Measurements from ENCODE around the gene PRR9.

DNA sequence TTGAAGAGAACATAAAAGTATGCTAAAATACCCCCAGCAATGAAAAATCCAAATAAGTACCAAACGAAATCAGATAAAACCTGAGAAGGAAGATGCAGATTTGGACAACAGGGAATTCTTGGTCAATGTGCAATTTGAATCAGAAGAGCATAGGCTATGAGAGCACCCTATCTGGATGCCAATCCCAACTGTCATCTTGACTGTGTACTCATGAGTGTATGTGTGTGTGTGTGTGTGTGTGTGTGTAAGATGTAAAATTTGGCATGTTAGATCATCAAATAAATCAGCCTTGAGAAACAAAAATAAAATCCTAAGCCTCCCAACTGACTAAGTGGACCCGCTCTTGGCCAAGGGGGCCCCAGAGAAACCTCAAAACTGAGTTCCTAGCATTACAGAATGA is 48.7 kb upstream of the PRR9 start:
- TF ChIP-seq, protein P1, sequence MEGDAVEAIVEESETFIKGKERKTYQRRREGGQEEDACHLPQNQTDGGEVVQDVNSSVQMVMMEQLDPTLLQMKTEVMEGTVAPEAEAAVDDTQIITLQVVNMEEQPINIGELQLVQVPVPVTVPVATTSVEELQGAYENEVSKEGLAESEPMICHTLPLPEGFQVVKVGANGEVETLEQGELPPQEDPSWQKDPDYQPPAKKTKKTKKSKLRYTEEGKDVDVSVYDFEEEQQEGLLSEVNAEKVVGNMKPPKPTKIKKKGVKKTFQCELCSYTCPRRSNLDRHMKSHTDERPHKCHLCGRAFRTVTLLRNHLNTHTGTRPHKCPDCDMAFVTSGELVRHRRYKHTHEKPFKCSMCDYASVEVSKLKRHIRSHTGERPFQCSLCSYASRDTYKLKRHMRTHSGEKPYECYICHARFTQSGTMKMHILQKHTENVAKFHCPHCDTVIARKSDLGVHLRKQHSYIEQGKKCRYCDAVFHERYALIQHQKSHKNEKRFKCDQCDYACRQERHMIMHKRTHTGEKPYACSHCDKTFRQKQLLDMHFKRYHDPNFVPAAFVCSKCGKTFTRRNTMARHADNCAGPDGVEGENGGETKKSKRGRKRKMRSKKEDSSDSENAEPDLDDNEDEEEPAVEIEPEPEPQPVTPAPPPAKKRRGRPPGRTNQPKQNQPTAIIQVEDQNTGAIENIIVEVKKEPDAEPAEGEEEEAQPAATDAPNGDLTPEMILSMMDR (IDR thresholded peaks at IDR 0.05), result no peak
- TF ChIP-seq POLR2A (IDR thresholded peaks at IDR 0.05) (no peak), EP300 (IDR thresholded peaks at IDR 0.05) (no peak), POLR2AphosphoS5 (IDR thresholded peaks at IDR 0.05) (no peak)

All from gastroesophageal sphincter (tissue), 3 donors.